PFSK-1 (cell line): ENCODE data around the gene TAF3.

Source experiments
- FOXP2 ChIP-seq: optimal IDR thresholded peaks from 2 replicates; pipeline ENCODE3; 2011; ENCODE audit warnings: borderline replicate concordance, control low read depth, inconsistent platforms; ENCODE audit not compliant: insufficient read depth; ENCODE audit errors: extremely low read length, extremely low read depth
- POLR2AphosphoS5 ChIP-seq: IDR thresholded peaks from 2 replicates; pipeline ENCODE4 v1.6.1; 2012; ENCODE audit warnings: low read depth, mild to moderate bottlenecking, control low read depth, low read length, moderate library complexity
- REST ChIP-seq, 2 experiments: IDR thresholded peaks; 2 replicates each; pipeline versions ENCODE4 v1.6.1 to v1.8.0; 2011 to 2012; ENCODE audit warnings: low read depth in 2 of 2, low read length in 2 of 2, control low read depth in 1 of 2, inconsistent platforms in 1 of 2, mild to moderate bottlenecking in 1 of 2, moderate library complexity in 1 of 2; ENCODE audit not compliant: insufficient read depth in 1 of 2
- SIN3A ChIP-seq: IDR thresholded peaks from 2 replicates; pipeline ENCODE4 v1.6.1; 2012; ENCODE audit warnings: mild to moderate bottlenecking, low read length, moderate library complexity, borderline replicate concordance; ENCODE audit not compliant: insufficient read depth
- TAF1 ChIP-seq: IDR thresholded peaks from 2 replicates; pipeline ENCODE4 v1.6.1; 2012; ENCODE audit warnings: low read length, control low read depth, borderline replicate concordance; ENCODE audit not compliant: insufficient read depth

- TF ChIP-seq POLR2AphosphoS5 = no peak
- no peak for TF ChIP-seq TAF1
- TF ChIP-seq SIN3A = no peak
- no peak for TF ChIP-seq REST (IDR thresholded peaks at IDR 0.05; ENCODE audit: insufficient read depth in 1 of 2, low read depth in 2 of 2, low read length in 2 of 2)
- no peak for TF ChIP-seq FOXP2
Measured at GRCh38 chr10:7773845-7774801, 44.2 kb upstream of the TAF3 start.
